ENCODE results near the gene ZSWIM6.

ZSWIM6 gene

GRCh38 chr5:61307611-61308010, 24.4 kb upstream of the ZSWIM6 start:
- no peak for DNase-seq

DNA sequence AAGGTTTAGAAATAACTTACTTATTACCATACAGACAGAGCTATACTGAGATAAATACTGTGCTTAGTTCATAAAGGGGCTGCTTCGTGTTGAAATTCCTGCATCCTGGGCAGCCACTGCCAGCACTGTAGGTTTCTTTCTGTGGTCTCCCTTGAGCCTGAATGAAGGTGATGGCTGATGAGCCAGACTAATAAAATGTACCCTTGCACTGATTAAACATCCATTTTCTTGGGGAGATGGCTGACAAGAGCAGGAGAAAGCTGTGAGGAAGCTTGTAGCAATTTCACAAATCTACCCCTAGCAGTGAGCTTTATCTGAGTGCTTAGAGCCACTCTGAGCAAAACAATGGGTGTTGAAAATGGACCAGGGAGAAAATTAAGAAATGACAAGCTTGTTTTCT, 23.3 kb upstream of the ZSWIM6 start:
- no peak for DNase-seq

DNA sequence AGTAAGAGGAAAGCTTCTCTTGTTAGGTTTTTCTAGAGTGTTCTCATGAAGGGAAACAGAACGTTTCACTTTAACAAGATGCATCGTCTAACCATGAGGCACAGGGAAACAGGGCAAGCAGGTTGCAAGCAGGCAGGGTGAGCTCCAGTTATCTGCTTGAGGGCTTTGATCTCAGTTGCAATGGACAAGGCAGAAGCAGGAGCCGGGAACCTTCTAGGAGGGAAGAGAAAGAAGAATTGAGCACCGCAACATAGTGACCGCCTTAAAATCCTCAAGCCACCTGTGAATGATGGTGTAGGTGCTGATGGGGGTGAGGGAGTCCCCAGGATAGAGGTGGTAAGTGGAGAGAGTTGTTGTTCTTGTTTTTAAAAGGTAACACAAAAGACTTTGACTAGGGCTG, 22.9 kb upstream of the ZSWIM6 start:
- DNase-seq, result no peak

- no peak for DNase-seq
These were observed 20.9 kb upstream of the ZSWIM6 start for GRCh38 chr5:61311056-61311610.

- no peak for DNase-seq
These were observed 19.9 kb upstream of the ZSWIM6 start for GRCh38 chr5:61311836-61312808.

DNA sequence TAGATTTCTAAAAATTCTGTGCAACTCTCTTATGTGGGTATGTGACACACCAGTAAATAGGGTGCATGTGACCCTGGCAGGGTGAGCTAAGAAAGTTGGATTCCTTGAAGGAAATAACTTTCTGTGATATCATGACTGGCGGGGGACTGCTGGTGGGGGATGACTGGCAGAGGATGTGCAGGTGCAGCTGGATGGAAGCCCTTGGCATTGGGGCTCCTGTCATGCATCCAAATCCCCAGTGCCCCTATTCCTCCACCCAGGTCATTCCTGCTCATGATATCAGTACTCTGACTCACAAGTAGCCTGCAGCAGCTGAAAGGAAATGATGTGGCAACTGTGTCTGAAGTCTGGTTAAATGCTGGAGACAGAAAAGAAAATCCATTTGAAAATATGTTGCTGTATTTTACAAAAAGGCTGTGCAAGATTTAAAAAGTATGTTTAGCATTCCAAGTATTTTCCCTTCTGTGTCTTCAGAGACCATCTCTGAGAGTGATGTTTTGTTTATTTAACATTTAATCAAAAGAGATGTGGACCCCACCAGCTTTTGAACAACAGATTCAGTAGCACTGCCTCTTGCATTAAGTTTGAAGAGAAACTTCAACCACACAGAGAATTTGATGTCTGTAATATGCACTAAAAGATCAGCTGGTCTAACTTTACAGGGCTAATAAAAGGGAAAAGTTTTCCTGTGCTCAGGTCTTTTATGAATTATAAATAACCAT, 17.9 kb upstream of the ZSWIM6 start:
- no peak for DNase-seq

GRCh38 chr5:61318376-61318775, 13.7 kb upstream of the ZSWIM6 start:
- DNase-seq, result no peak

GRCh38 chr5:61319388-61320146, 12.5 kb upstream of the ZSWIM6 start:
- no peak for DNase-seq

GRCh38 chr5:61320860-61321259, 11.2 kb upstream of the ZSWIM6 start:
- no peak for DNase-seq

- no peak for DNase-seq
These were observed 10.4 kb upstream of the ZSWIM6 start for GRCh38 chr5:61321669-61322068.

DNA sequence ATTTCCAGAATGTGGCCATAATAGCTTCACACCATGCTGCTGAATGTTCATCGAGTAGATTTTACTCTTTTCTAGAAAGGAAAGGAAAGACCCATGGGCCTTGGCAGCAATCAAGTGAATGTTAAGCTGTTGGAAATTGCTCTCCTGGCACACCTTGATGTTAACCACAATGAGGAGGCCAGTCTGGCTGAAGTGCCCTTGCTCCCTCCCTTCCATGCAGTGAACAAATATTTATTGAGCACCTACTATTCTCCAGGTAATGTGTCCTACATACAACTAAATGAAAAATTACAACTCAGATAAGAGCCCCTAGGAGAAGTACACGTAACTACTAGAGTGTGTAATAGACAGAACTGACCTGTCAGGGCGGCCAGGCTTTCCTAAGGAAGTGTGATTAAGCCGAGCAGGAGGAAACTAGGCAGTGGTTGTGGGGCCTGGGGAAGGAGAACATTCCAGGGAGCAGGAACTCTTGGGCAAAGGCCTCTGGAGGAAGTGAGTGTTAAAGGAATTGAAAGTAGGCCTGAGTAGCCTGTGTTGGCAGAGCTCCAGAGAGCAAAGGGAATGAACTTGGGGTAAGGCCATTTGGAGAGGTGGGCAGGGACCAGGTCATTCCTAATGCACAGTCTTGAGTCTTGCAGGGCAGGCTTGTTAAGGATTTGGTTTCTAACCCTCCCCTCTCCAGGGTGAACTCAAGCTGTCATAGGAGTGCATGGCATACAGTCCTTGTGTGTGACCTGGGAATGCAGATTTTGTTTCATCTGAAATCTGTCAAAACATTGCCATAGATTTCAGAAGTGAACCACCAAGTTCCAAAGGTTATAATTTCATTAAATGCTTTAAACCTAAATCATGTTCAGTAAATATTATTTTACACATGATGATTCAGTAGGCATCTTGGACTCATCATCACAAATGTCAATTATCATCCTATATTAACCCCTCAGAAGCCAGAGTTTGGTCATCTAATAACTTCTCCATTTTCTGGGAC, 9.0 kb upstream of the ZSWIM6 start:
- no peak for DNase-seq

DNA sequence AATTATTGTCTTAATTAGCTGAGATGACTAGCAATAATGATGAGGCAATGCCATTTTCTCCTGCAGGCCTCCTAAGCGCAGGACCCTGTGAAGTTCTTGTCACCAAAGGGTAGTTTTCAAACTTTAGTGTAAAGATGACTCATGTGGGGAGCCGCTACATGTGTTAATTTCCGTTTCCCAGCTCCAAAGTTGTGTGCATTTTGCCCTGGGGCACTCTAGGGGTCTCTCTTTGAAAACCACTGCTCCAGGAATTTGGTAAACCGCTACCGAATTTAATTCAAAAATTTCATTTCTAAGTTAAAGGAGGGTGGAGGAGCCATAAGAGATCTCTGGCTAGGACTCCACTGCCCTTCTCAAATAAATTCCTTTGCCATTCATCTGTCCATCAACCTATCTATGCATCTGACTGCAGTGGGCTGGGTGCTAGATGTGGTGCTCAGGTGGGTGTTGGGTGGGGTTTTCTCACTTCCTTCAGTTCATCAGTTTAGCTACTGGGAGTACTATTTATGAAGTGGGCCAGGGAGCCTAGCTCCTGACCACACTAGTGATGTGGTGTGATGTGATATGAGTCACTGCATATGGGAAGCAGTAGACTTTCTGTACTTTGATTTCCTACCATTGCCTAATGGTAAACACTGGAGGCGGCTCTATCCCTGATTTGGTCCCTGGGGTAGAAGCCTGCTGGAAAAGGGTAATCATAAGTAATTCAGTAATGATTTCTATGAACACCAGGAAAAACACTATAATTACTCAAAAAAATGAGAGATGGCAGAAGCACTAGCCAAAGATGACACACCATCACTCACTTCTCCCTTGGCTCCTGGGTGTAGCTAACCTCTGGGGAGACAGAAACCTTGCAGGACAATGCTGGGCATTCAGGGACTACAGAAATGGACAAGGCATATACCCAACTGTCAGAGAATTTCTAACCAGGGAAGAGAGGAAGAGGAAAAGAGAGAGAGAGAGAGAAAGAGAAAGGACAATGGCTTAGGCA, 4.0 kb upstream of the ZSWIM6 start:
- DNase-seq, result no peak

DNA sequence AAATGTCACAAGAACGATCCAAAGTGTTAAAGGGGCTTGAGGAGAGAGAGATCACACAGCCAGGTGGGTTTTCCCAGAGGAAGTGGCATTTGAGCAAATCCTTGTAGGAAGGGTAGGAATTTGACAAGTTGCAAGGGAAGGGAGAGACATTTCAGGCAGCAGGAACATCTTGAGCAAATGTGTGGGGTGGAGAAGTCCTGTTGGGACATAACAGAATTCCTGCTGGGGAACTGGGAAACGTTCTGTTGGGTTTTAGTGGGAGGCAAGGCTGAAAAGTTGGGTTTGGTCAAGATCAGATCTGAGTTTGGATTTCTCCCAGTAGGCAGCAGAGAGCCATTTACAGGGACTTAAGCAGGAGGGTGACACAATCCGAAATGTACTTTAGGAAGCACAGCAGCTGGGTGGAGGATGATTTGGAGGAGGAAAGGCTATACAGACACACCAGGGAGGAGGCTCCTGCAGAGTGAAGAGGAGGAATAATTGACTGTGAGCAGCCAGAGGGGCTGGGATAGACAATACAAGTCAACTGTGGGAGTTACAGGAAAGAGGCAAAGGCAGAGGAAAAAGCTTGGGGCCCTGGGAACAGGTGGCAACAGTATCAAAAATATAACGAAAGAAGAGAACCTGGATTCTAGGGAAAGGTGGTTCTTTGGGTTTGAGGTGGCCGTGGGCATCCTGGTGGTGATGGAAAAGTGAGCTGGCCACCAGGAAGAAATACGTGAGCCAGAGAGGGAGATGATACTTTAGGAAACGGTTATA, 3.1 kb upstream of the ZSWIM6 start:
- no peak for DNase-seq

DNA sequence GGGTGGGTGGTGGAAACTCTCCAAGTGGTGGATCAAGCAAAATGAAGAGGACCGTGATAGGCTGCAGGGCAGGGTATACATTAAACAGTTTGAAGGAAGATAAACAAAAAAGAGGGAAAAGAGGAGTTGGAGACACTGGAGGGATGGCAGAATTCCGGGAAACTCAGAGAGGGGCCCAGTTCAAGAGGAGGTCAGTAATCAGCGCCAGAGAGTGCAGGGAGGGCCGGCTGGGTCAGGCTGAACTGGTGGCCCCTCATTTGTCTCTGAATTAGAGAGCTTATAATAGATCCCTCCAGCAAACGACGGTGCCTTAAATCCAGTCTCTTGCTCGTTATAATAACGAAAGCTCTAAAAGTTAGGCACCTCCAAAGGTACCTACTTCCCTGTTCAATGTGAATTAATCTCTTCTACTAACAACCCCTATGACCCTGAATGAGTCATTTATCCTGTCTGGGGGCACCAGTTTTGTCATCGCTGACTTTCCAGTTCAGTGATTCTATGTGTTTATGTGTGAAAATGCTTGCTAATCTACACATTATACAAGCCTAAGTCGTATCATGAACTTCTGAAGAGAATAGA, 2.4 kb upstream of the ZSWIM6 start:
- peak; percentile 28 for DNase-seq

GRCh38 chr5:61330341-61330844, 1.7 kb upstream of the ZSWIM6 start:
- DNase-seq, result peak; percentile 14

- DNase-seq, result peak; percentile 58
These were observed 1.1 kb upstream of the ZSWIM6 start for GRCh38 chr5:61330845-61331406.

DNA sequence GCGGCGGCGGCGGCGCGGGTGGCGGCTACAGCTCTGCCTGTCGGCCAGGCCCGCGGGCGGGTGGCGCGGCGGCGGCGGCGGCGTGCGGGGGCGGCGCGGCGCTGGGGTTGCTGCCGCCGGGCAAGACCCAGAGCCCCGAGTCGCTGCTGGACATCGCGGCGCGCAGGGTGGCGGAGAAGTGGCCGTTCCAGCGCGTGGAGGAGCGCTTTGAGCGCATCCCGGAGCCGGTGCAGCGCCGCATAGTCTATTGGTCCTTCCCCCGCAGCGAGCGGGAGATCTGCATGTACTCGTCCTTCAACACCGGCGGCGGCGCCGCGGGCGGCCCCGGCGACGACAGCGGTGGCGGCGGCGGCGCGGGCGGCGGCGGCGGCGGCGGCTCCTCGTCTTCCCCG, 296 bp downstream of the ZSWIM6 start:
- DNase-seq, result peak; percentile 10

GRCh38 chr5:61332851-61333320, 828 bp downstream of the ZSWIM6 start:
- DNase-seq, result no peak
